GM23338 (cell line): Measurements from ENCODE around the gene CPNE8. TPM values are rescaled to one million over a fixed set of nuclear protein-coding genes. Genes with fewer than 3 reads are reported as not detected.

ENCODE experiments used
- ATAC-seq: fragments of 200-7000 bp; cut with Tn5 transposase; 3 replicates; pipeline ENCODE4 v1.9.1; 2020
- DNase-seq: peaks from one replicate; pipeline ENCODE4 v3.0.0-alpha.2; 2015; ENCODE audit warnings: low spot score
- H2AFZ ChIP-seq: fragments of 200-600 bp; sonication (generic); 2 replicates; pipeline ENCODE4 v1.8.0; 2016; ENCODE audit warnings: antibody characterized with exemption, mild to moderate bottlenecking, moderate library complexity
- H3F3A ChIP-seq: fragments of 200-600 bp; sonication (generic); replicated peaks from 2 replicates; pipeline ENCODE4 v1.8.0; 2017; ENCODE audit warnings: antibody characterized with exemption, mixed run types, low read depth
- H3K27ac ChIP-seq: fragments of 200-600 bp; sonication (generic); 2 replicates; pipeline ENCODE4 v1.6.1; 2016; ENCODE audit warnings: low read depth
- H3K27me3 ChIP-seq: fragments of 200-600 bp; sonication (generic); 2 replicates; pipeline ENCODE4 v1.8.0; 2016; ENCODE audit warnings: mild to moderate bottlenecking, mixed run types, moderate library complexity; ENCODE audit not compliant: insufficient read depth
- H3K36me3 ChIP-seq: fragments of 200-600 bp; sonication (generic); 2 replicates; pipeline ENCODE4 v1.8.0; 2016; ENCODE audit warnings: mild to moderate bottlenecking; ENCODE audit not compliant: insufficient read depth
- H3K4me1 ChIP-seq: fragments of 200-600 bp; sonication (generic); 2 replicates; pipeline ENCODE4 v1.8.0; 2016; ENCODE audit warnings: mild to moderate bottlenecking, moderate library complexity; ENCODE audit not compliant: insufficient read depth
- H3K4me2 ChIP-seq: fragments of 200-600 bp; sonication (generic); 2 replicates; pipeline ENCODE4 v1.7.1; 2017; ENCODE audit warnings: mixed run types
- H3K4me3 ChIP-seq: fragments of 200-600 bp; sonication (generic); 2 replicates; pipeline ENCODE4 v1.6.1; 2016; ENCODE audit warnings: mixed run types
- H3K79me2 ChIP-seq: fragments of 200-600 bp; sonication (generic); replicated peaks from 2 replicates; pipeline ENCODE4 v1.8.0; 2017; ENCODE audit warnings: mild to moderate bottlenecking; ENCODE audit not compliant: insufficient read depth
- H3K9me2 ChIP-seq: fragments of 200-600 bp; sonication (generic); 2 replicates; pipeline ENCODE4 v1.8.0; 2017; ENCODE audit not compliant: insufficient read depth
- H4K20me1 ChIP-seq: fragments of 200-600 bp; sonication (generic); replicated peaks from 2 replicates; pipeline ENCODE4 v1.8.0; 2017; ENCODE audit warnings: mild to moderate bottlenecking; ENCODE audit not compliant: insufficient read depth
- H3K27ac Mint-ChIP-seq: 2 replicates; pipeline ENCODE4 v1.8.0; 2020; ENCODE audit warnings: inconsistent platforms, mild to moderate bottlenecking, moderate library complexity, mixed read lengths
- H3K27me3 Mint-ChIP-seq: 3 replicates; pipeline ENCODE4 v1.8.0; 2022; ENCODE audit warnings: low read depth, mild to moderate bottlenecking, moderate library complexity, mixed read lengths, inconsistent platforms; ENCODE audit not compliant: insufficient read depth, poor library complexity
- H3K36me3 Mint-ChIP-seq: 3 replicates; pipeline ENCODE4 v1.8.0; 2021; ENCODE audit warnings: low read depth, mild to moderate bottlenecking, inconsistent platforms, moderate library complexity, mixed read lengths
- H3K4me1 Mint-ChIP-seq: 3 replicates; pipeline ENCODE4 v1.8.0; 2020; ENCODE audit warnings: mild to moderate bottlenecking, inconsistent platforms, mixed read lengths
- H3K4me3 Mint-ChIP-seq: 3 replicates; pipeline ENCODE4 v1.8.0; 2021; ENCODE audit warnings: moderate library complexity, mild to moderate bottlenecking, inconsistent platforms, mixed read lengths
- H3K9me3 Mint-ChIP-seq: 3 replicates; pipeline ENCODE4 v1.8.0; 2020; ENCODE audit warnings: moderate library complexity, mild to moderate bottlenecking, inconsistent platforms, mixed read lengths
- CREB1 ChIP-seq: fragments of 250-450 bp; sonication (Bioruptor Pico); IDR thresholded peaks from 2 replicates; pipeline ENCODE4 v1.5.0; 2020; ENCODE audit warnings: low read depth, mild to moderate bottlenecking, moderate library complexity
- EZH2 ChIP-seq: fragments of 200-600 bp; sonication (generic); IDR thresholded peaks from one replicate; pipeline ENCODE4 v1.8.0; 2017; ENCODE audit warnings: antibody characterized with exemption, mild to moderate bottlenecking, low read depth; ENCODE audit not compliant: unreplicated experiment
- NANOG ChIP-seq: IDR thresholded peaks from 2 replicates; pipeline ENCODE4 v1.6.1; 2016; ENCODE audit warnings: antibody characterized with exemption, borderline replicate concordance
- POLR2AphosphoS5 ChIP-seq: IDR thresholded peaks from 2 replicates; pipeline ENCODE4 v1.6.1; 2016; ENCODE audit warnings: antibody characterized with exemption, low read depth
- REST ChIP-seq: IDR thresholded peaks from one replicate; pipeline ENCODE4 v1.6.1; 2018; ENCODE audit warnings: antibody characterized with exemption; ENCODE audit not compliant: unreplicated experiment
- STAT1 ChIP-seq: IDR thresholded peaks from one replicate; pipeline ENCODE4 v1.6.1; 2016; ENCODE audit warnings: antibody characterized with exemption; ENCODE audit not compliant: unreplicated experiment
- ZNF114 ChIP-seq: fragments of 250-450 bp; sonication (Bioruptor Pico); IDR thresholded peaks from 2 replicates; pipeline ENCODE4 v1.5.0; 2020; ENCODE audit warnings: mild to moderate bottlenecking, moderate library complexity
- ZNF331 ChIP-seq: fragments of 250-450 bp; sonication (Bioruptor Pico); IDR thresholded peaks from 2 replicates; pipeline ENCODE4 v1.5.0; 2020; ENCODE audit warnings: low read depth, mild to moderate bottlenecking, moderate library complexity
- ZNF462 ChIP-seq: fragments of 250-450 bp; sonication (Bioruptor Pico); IDR thresholded peaks from 2 replicates; pipeline ENCODE4 v1.5.0; 2020; ENCODE audit warnings: mild to moderate bottlenecking, moderate library complexity
- polyA plus RNA-seq: library from polyadenylated mRNA; unstranded; fragments of >200 nt; fragmentation: Nextera tagmentation; extraction: Ambion mirVana; gene quantifications from 2 replicates; pipeline ENCODE4 v1.2.1, GENCODE V29; 2016
- total RNA-seq: library from RNA; depleted of rRNA; stranded (reverse); fragments of >200 nt; shearing (Covaris generic); gene quantifications from 2 replicates; pipeline ENCODE4 v1.2.3, GENCODE V29; 2014
- TF ChIP-seq, protein P1 (sequence below): IDR thresholded peaks from 2 replicates; pipeline ENCODE4 v1.6.1; 2016; ENCODE audit warnings: antibody characterized with exemption

CPNE8 gene
- total and polyA plus RNA-seq, 2 experiments from 2014 or later, result 8.7 to 10.1 TPM

DNA sequence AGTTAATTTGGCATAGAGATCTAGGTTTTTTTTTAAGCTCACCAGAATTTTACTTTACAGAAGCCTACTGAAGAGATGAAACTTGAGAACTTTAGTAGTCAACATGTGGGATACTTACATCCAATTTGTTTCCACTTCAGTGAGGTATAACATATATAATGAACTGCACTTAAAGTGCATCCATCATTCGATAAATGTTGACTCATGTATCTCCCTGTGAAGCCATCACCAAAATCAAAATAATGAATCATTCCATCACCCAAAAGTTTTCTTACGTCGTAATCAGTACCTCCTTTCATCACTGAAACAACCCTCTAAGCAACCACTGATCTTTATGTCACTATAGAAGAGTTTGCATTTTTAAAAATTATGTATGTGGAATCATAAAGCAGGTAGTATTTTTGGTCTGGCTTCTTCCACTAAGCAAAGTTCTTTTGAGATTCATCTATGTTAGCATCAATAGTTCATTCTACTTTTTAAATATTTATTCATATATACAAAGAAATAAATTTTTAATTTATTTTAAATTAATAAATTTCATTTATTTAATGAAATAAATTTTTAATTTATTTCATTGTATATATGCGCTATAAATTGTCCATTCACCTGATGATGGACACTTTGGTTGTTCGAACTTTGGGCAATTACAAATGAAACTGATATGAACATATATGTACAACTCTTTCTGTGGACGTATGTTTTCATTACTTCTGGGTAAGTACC lies 2.0 kb upstream of the CPNE8 start:
- Histone ChIP-seq H3K79me2 (no peaks in the 10 kb centered on the region), H3K9me2 (no peaks in the 10 kb centered on the region), H3K4me1 (peaks cover 21% of the 10 kb centered on the region), H2AFZ (peak overlapping the region; percentile 64; the same call in 1 of the 2 replicates), H4K20me1 (no peaks in the 10 kb centered on the region), H3K27ac (no peak overlapping the region), H3K27me3 (peaks cover 7% of the 10 kb centered on the region; the same call in 1 of the 2 replicates), H3K4me2 (peak overlapping the region; percentile 93), H3K4me3 (peak overlapping the region; percentile 85), H3F3A (no peaks in the 10 kb centered on the region), H3K36me3 (no peaks in the 10 kb centered on the region)
- ATAC-seq, result no peak
- H3K27me3 Mint-ChIP-seq, result peaks cover 20% of the 10 kb centered on the region
- H3K4me1 Mint-ChIP-seq, result peaks cover 17% of the 10 kb centered on the region
- no peaks in the 10 kb centered on the region for H3K36me3 Mint-ChIP-seq
- H3K4me3 Mint-ChIP-seq, result peak overlapping the region; percentile 94
- peak overlapping the region; percentile 29; the same call in 1 of the 2 replicates for H3K27ac Mint-ChIP-seq
- no peak for DNase-seq
- TF ChIP-seq POLR2AphosphoS5 (no peak), ZNF462 (no peak), ZNF114 (no peak), CREB1 (CRISPR knock-in tag) (no peak), STAT1 (no peak), ZNF331 (CRISPR knock-in tag) (no peak), EZH2 (no peak), REST (no peak), NANOG (no peak)
- TF ChIP-seq, protein P1, sequence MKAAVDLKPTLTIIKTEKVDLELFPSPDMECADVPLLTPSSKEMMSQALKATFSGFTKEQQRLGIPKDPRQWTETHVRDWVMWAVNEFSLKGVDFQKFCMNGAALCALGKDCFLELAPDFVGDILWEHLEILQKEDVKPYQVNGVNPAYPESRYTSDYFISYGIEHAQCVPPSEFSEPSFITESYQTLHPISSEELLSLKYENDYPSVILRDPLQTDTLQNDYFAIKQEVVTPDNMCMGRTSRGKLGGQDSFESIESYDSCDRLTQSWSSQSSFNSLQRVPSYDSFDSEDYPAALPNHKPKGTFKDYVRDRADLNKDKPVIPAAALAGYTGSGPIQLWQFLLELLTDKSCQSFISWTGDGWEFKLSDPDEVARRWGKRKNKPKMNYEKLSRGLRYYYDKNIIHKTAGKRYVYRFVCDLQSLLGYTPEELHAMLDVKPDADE, result no peak
- H3K9me3 Mint-ChIP-seq, result peaks cover 3% of the 10 kb centered on the region; the same call in 2 of the 3 replicates
